SIG-M5 (cell line): Measurements from ENCODE around the gene PMF1.

ENCODE experiments used
- DNase-seq: peaks from one replicate; lab custom pipeline; 2025; lab: John Stamatoyannopoulos, UW

The PMF1 gene

DNA sequence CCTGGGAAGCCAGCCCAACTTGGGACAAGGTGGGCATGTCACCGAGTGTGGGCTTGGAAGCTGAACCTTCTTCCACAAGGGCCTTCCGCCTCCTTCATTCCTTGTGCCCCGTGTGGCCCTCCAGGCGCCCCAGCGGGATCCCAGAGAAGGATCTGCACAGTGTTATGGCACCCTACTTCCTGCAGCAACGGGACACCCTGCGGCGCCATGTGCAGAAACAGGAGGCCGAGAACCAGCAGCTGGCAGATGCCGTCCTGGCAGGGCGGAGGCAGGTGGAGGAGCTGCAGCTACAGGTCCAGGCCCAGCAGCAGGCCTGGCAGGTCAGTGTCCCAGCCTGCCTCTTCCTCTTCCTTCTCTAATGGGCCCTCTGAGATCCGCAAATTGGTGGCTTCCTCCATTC, 23.4 kb downstream of the PMF1 start:
- no peak for DNase-seq

DNA sequence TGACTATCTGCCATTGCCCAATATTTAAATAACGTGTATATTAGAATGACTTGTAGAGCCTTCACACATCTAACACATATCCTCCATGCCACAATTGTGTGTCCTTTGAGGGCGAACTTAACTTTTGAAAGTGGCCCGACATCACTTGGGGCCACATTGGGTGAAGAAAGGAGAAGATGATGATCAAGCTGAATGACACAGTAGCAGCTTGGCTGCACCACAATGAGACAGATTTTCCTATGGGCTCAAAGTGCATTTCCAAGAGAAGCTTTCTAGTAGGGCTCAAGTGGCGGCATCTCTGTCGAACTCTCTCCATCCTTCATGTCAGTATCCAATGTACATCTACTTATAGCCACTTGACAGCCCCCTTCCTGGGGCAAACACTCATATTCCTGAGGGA, 25.4 kb downstream of the PMF1 start:
- no peak for DNase-seq

GRCh38 chr1:156241311-156241811, 28.6 kb downstream of the PMF1 start:
- no peak for DNase-seq

DNA sequence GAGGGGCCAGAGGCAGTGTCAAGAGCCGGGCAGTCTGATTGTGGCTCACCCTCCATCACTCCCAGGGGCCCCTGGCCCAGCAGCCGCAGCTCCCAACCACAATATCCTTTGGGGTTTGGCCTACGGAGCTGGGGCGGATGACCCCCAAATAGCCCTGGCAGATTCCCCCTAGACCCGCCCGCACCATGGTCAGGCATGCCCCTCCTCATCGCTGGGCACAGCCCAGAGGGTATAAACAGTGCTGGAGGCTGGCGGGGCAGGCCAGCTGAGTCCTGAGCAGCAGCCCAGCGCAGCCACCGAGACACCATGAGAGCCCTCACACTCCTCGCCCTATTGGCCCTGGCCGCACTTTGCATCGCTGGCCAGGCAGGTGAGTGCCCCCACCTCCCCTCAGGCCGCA, 29.1 kb downstream of the PMF1 start, which contains the start of gene BGLAP:
Gene BGLAP (plus strand): TSS at position 259 of the 400 bp plus-strand sequence. CDS start 48 bp downstream, at position 307.
- no peak for DNase-seq

- DNase-seq: no peak
Measured at GRCh38 chr1:156242738-156243137, 29.9 kb downstream of the PMF1 start.

DNA sequence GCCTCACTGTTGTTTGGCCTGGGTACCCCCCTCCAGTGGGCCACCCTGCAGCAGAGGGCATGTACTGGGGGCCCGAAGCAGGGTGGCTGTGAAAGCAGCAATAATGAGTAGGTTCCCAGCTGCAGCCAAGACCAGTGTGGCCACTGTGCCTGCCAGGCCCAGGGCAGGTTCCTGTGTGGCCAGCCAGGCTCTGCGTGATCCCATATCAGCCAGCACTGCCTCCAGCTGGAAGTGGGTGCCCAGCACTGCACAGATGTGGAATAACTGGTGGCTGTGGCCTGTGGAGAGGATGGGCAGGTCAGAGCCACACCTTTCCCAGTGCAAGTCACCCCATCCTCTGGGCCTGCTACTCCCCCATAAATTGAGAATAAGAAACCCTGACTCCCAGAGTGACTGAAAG, 31.3 kb downstream of the PMF1 start:
- no peak for DNase-seq

DNA sequence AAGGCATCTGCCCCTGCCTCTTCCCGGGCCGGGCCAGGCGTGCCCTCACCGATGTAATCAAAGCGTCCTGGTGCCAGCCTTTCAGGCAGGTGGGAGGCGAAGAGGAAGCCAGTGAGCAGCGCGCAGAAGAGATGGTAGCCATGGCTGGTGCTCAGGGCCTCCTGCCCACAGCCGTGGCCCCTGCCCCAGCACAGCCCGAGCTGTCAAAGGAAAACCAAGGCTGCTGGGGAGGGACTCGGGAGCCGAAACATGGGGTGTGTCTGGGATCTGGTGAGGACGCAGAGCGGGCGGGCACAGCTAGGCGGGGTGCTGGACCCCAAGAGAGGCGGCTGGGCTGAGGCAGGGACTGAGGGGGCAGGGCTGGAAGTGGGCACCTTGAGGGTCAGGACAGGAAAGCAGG, 31.9 kb downstream of the PMF1 start:
- no peak for DNase-seq

GRCh38 chr1:156245451-156246232, 32.8 kb downstream of the PMF1 start:
- no peak for DNase-seq

GRCh38 chr1:156246241-156246780, 33.5 kb downstream of the PMF1 start:
- DNase-seq: no peak

- DNase-seq: no peak
Measured at GRCh38 chr1:156246781-156247459, 34.1 kb downstream of the PMF1 start.

DNA sequence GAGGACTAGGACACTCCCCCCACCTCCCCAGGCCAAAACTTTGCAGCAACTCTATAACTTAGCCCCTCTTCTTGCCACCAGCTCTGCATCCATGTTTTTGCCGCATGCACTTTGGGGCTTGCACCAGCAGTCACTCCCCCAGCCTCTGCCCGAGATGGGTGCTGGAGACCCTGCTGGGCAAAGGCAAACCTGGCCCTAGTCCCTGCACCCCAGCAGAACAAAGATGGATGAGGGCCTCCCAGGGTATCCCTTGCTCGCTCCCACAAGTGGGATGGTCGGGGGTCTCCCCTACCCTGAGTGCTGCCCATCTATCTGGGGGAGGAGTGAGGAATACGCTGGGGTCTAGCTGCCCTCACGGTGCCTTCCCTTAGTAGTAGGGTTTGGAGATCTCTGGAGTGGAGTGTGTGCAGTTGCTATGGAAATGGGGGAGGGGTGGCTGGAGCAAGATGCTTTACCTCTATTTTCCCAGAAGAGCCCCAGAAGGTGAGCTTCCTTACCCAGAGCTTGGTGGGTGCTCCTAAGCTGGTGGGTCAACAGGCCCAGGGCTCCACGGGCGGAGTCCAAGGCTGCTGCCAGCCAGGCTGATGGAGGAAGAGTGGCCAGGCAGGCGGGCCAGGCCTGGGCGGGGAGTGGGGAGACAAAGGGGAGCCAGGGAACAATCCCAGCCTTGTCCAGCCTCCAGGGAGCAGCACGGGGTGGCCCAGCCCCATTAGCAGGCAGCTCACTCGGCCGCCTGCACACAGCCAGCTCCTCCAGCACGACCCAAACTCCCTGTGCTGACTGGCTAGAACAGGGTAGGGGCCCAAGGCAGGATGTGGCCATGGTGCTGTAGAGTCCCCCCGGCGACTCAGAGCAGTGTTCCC, 34.9 kb downstream of the PMF1 start, which contains the start of gene PAQR6:
Gene PAQR6 (minus strand): TSS at position 597 of the 863 bp plus-strand sequence. CDS start 1,325 bp downstream, outside the sequence.
- DNase-seq: no peak

DNA sequence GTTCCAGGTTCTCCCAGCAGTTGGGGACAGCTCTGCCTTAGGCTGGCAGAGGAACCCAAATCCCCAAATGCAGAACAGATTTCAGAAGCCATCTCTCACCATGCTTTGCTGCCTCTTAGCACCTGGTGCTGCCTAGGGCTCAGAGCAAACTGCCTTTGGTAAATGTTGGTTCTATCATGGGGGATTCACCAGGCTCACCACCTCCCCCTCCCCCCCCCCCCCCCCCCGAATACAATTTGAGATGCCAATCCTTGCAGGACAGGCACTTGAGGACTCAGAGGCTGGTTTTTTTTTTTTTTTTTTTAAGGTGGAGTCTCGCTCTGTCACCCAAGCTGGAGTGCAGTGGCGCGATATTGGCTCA, 35.5 kb downstream of the PMF1 start:
- no peak for DNase-seq

DNA sequence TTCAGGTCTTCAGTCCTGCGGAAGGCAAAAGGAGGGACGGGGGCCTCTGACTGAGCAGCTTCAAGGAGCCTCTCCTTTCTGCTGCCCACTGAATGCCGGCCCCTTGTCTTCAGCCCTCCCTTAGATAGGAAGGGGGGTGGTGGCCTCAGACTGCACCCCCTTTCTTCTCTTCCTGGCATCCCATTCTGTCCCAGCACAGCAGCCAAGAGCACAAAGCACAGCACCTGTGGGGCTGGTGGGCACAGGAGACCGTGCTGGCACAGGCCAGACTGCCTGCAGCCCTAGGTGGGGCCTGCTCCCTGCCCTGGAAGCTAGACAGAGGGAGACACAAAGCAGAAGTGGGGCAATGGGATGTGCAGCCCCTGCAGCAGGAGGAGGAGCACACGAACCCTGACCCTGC, 36.8 kb downstream of the PMF1 start:
- no peak for DNase-seq

DNA sequence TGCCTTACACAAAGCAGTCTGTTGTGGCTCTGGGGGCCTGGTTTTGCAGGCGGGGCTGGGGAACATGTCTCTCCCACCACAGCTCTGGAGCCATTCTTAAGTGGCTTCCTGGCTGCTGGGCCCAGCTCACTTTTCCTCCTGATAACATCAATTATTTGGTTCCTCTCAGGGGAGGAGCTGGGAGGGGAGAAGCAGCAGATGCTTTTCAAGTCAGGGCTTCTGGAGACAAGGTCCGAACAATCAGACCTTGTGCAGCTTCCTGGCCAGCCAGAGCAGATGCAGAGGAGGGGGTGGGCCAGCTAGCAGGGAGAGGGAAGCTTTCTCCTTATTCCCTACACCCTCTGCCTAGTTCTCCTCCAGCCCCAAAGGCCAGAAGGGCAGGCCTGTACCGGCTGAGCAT, 38.7 kb downstream of the PMF1 start:
- DNase-seq: no peak

GRCh38 chr1:156253634-156254033, 40.8 kb downstream of the PMF1 start:
- DNase-seq: no peak

DNA sequence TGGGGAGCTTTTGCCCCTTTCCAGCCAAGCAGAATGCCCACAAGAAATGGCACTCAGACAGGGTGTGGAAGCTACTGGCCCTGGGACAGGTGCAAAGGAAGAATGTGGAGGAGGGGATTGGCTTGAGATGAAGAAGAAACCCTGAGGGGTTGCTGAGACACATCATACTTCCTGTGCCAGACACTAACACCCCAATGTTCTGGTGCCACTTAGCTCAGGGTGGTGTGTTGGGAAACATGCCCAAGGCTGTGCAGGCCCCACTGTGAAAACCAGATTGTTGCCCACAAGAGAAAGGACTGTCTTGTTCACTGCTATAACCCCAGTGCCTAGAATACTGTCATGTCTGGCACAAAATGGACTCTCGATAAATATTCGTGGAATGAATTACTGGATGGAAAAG, 44.9 kb downstream of the PMF1 start:
- no peak for DNase-seq

DNA sequence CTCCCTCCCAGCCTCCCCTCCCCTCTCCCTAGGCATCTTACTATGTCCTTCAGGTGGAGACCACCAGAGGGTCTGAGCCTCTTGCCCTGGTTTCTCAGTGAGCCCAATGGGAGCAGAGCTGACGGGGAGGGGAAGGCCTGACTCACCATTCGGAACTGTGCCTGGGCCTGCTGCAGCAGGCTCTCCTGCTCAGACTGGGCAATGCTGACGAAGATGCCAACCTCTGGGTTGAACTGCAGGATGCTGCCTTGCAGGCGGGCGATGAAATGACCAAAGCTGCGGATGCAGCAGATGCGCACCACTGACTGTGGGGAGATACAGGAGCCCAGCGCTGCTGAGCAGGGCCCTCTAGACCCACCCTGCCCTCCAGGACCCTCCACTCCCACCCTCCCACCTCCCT, 46.1 kb downstream of the PMF1 start:
- DNase-seq: no peak

DNA sequence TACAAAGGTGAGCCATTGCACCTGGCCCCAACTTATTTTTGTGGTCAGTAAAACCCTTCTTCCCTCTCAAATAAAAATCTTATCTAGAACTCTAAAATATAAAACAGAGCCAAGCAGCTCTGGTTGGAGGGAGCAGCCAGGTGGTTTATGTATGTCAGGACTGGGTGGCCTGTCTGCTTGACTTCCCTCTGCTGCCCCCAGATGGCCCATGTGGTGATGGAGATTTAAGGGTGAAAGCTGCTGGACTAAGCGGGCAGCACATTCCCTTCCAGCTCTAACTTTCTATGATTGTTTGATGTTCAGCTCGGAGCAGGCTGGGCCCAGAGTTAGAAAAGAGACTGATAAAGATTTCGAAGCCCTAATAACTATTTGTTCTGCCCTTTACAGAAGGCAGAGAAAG, 47.0 kb downstream of the PMF1 start:
- no peak for DNase-seq

GRCh38 chr1:156260896-156261295, 48.1 kb downstream of the PMF1 start:
- DNase-seq: no peak

- DNase-seq: no peak
Measured at GRCh38 chr1:156262461-156263287, 49.9 kb downstream of the PMF1 start.

GRCh38 chr1:156263288-156263655, 50.5 kb downstream of the PMF1 start:
- no peak for DNase-seq
